HG03442 (cell line): ENCODE measurements around the gene TPGS1.

Experiments used
- ATAC-seq: cut with Tn5 transposase; IDR thresholded peaks from one replicate; pipeline ENCODE4 v1.9.1; 2021; ENCODE audit warnings: mild to moderate bottlenecking, moderate library complexity; ENCODE audit not compliant: unreplicated experiment

TPGS1 gene

DNA sequence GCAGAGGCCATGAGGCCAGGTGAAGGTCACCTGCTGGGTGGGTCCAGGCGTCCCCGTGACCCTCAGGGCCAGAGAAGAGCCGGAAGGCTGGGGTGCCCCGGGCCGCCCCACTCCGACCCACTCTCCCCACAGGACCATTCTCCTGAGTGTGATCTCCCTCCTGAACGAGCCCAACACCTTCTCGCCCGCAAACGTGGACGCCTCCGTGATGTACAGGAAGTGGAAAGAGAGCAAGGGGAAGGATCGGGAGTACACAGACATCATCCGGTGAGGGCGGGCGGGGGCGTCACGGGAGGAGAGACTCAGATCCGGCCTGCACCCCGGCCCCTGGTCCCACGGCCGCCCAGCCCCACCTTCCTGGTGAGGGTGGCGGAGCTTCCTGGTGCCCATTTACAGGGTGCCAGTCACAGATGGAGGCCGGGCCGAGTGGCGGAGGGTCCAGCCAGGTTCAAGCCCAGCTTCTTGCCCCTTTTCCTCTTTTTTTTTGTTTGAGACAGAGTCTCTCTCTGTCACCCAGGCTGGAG, 29.6 kb downstream of the TPGS1 start:
- ATAC-seq = no peak

DNA sequence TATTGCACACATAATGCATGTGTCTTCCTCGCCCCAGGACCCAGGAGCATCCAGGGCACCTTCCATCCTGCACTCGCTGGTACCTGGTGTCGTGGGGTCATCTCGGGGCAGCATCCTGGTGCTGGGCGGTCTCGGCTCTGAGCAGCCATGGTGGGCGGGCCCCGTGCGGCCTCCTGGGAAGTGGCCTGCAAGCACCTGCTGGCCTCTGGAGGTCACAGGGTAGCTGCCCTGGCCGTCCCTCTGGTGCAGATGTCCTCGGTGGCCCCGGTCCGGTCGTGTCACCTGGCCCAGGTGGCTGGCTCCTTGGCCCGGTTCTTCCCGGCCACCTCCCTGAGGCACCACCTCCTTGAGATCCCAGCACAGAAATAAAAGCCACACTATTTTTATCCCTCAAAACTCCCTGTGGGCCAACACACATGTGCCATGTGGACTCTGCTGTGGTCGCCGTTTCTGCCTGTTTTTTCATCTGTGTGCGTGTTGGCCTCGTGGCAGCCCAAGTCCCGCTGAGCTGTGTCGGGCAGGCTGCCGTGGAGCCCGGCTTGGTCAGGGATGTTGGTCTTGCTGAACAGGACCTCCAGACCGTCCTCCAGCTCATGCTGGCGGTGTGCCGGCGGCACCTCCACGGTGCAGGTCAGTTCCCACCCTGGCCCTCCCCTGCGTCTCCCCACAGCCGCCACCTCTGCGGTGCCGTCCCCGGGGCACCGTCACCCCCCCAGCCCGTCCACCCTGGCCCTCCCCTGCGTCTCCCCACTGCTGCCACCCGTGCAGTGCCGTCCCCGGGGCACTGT, 31.5 kb downstream of the TPGS1 start:
- no peak for ATAC-seq

DNA sequence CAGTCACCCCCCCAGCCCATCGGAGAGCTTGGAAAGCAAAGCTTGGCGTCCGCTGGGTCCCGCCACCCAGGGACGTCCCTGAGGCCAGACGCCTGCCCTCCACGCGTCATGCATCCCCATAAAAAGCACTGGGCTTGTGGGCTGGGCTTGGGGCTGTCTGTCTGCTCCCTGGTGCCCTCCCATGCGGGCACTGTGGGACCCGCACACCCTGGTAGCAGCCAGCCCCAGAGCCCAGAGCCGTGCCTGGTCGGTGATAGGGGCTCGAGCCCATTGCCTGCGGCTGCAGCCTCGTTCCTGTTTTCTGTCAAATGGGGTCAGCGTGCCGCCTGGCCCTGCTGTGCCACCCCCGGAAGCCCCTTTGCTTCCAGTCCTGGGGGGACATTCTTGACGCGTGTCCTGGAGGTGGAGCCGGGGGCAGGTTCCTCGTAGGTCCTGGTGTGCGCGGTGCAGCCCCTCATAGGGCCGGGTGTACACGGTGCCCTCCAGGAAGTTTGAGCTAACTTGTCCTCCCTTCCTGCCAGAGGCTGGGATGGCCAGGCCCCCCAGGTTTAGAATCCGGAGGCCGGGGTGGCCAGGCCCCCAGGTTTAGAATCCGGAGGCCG, 32.2 kb downstream of the TPGS1 start:
- ATAC-seq = no peak

DNA sequence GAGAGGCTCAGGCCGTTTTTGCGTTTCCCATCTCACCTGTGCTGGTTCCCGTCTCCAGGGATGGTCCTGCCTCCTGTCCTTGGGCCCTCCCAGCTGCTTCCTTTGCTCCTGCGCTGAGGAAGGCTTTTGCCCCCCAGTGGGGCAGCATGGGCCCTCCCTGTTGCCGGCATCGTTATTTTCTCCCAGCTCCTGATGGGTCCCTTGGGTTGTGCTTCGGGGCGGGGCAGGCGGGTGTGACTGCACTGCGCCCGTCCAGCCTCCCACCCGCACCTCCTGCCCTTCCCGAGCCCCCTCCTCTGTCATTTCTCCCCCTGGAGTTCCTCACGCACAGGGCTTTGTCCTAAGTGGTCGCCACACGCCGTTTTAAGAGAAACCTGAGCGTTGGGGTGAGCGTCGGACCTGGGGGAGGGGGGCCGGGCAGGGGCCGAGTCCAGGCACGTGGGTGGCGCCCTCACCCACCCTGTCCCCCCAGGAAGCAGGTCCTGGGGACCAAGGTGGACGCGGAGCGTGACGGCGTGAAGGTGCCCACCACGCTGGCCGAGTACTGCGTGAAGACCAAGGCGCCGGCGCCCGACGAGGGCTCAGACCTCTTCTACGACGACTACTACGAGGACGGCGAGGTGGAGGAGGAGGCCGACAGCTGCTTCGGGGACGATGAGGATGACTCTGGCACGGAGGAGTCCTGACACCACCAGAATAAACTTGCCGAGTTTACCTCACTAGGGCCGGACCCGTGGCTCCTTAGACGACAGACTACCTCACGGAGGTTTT, 33.8 kb downstream of the TPGS1 start:
- no peak for ATAC-seq

DNA sequence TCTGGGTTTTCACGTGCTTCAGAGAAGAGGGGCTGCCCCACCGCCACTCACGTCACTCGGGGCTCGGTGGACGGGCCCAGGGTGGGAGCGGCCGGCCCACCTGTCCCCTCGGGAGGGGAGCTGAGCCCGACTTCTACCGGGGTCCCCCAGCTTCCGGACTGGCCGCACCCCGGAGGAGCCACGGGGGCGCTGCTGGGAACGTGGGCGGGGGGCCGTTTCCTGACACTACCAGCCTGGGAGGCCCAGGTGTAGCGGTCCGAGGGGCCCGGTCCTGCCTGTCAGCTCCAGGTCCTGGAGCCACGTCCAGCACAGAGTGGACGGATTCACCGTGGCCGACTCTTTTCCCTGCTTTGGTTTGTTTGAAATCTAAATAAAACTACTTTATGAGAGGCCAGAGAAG, 34.4 kb downstream of the TPGS1 start:
- no peak for ATAC-seq

DNA sequence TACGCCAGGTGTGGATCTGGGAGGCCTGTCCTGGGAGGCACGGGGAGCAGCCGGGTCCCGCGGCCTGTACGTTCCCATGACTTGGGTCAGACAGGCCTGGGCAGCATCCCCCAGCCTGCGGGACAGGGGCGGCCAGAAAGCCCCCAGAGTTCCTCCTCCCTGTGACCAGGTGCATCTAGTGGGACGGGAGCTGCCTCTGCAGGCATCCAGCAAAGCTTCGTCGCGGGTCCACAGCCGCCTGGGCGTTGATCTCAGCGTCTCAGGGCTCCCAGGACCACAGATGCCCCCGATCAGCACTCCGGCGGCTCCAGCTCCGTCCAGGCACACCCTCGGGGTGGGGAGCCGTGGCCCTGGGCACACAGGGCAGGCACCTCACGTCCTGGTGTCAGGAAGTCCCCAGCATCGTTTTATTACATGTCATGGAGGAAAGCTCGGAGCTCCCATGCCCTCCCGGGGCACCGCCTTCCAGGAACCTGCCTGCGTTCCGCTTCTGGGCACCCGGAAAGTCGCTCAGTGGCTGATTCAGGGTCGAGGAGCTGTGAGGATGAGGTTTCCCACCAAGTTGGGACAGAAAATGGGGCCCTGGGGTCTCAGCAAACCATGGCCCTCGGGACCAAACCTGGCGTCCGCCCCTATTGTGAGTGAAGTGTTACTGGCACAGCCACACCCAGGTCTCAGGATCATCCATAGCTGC, 35.0 kb downstream of the TPGS1 start:
- ATAC-seq = no peak

DNA sequence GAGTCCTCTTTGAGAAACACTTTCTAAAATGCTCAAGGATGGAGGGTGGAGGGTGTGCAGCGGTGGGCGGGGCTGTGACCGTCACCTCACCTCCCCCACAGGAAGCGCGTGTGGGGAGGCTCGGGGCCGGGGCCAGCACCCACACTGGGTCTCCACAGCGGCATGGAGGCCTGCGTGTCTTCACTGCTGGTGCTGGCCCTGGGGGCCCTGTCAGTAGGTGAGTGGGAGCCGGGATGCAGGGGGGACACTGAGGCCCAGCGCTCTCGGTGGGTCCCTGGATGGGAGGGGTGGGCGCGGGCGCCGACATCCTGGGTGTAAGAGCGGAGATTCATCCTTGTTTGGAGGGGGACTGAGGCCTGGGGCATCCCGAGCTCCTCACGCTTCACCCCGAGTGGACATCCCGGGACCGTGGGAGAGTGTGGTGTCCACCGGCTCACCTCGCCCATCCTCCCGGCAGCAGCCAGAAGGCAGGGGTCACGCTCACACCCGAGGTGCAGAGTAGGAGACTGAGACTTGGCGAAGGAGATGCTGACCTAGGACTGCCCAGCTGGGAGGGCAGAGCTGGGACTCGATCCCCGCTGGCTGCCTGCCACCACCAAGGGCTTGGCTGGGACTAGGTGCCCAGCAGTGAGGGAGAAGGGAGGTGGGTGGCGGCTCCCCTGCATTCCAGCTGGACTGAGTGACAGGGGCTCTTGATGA, 36.8 kb downstream of the TPGS1 start, which contains the start of gene GZMM:
TSS of gene GZMM (plus strand) at position 144 of the 699 bp plus-strand sequence. CDS start at position 163, 19 bp downstream.
- ATAC-seq = no peak

DNA sequence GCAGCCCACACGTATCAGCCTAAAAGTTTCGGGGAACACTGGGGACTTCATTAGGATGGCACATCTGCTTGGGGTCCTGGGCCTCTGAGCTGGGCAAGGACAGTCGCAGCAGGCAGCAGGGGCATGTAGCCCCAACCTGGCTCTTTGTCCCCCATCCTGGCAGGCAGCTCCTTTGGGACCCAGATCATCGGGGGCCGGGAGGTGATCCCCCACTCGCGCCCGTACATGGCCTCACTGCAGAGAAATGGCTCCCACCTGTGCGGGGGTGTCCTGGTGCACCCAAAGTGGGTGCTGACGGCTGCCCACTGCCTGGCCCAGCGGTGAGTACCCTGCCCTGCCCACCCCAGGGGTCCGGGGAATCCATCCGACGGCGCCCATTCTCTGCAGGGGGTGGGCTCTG, 39.8 kb downstream of the TPGS1 start:
- no peak for ATAC-seq

DNA sequence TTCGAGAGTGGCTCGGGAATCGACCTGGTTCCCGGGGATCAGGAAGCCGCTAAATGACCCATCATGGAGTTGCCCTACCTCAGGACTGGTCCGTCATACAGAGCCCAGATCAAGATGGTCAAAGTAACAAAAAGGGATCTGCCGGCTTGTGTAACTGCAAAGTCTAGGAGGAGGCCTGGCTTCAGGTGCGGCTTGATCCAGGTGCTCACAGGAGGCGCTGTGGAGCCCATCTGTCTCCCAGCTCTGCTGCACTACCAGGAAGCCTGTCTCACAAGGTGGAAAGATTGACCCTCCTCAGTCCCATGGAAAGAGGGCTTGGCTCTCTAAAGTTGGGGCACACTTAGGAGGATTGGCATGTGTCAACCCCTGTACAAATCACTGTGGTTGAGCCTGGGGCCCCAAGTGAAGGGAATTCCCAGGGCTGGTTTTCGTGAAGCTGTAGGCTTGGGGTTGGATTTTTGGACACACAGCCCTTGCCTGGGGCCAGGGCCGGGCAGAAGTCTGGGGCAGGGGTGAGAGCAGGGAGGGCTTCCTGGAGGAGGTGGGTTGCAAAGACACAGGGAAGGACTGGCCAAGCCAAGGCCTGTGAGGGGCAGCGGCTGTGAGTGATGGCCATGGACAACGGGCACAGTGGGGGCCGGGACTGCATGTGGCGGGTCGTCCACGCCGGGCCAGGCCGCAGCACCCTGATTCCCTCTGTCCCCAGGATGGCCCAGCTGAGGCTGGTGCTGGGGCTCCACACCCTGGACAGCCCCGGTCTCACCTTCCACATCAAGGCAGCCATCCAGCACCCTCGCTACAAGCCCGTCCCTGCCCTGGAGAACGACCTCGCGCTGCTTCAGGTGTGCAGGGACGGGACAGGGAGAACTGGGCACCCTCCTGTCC, 40.8 kb downstream of the TPGS1 start:
- ATAC-seq = no peak

DNA sequence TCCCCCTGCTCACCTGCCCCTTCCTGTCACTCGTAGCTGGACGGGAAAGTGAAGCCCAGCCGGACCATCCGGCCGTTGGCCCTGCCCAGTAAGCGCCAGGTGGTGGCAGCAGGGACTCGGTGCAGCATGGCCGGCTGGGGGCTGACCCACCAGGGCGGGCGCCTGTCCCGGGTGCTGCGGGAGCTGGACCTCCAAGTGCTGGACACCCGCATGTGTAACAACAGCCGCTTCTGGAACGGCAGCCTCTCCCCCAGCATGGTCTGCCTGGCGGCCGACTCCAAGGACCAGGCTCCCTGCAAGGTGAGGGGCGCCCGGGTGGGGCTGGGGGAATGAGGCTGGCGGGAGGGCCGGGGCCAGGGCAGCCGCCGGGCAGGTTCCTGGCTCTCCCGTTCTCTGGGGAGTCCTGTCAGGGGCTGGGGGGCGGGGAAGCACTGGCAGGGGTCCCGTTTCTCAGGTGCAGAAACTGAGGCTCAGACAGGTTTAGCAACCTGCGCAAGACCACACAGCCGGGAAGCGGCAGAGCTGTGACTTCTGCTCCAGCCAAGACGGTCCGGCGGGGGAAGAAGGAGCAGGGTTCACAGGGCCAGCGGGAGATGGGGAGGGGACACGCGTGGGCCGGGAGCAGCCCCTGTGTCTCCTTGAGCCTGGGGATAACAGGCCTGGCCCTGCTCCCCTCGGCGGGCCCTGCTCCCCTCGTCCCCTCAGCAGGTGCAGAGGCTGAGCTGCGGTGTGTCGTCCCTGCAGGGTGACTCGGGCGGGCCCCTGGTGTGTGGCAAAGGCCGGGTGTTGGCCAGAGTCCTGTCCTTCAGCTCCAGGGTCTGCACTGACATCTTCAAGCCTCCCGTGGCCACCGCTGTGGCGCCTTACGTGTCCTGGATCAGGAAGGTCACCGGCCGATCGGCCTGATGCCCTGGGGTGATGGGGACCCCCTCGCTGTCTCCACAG, 41.9 kb downstream of the TPGS1 start:
- no peak for ATAC-seq

DNA sequence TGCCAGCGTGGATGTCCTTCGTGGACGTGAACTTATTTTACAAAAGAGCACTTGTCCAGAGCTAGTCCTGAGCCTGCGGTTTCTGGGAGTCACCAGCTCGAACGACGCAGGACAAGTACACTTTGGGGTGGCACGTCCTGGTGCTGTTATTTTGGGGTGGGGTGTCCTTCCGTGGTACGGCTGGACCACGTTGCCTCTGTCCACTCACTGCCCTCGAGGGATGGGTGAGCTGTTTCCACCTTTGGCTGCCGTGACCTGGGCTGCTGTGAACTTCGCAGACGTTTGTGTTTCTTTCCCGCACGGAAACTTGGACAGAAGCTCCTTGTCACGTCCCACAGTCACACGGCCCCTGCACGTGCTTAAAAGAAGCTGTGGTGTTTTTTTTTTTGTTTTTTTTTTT, 47.5 kb downstream of the TPGS1 start:
- ATAC-seq = no peak

DNA sequence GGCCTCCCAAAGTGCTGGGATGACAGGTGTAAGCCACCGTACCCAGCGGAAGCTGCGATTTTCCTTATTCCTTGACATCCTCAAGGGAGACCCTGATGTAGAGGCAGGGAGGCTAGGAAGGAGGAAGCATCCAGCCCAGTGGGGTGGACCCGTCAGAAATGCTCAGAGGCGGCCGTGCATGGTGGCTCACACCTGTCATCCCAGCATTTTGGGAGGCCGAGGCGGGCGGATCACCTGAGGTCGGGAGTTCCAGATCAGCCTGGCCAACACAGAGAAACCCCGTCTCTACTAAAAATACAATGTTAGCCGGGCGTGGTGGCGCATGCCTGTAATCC, 48.1 kb downstream of the TPGS1 start:
- ATAC-seq = no peak

DNA sequence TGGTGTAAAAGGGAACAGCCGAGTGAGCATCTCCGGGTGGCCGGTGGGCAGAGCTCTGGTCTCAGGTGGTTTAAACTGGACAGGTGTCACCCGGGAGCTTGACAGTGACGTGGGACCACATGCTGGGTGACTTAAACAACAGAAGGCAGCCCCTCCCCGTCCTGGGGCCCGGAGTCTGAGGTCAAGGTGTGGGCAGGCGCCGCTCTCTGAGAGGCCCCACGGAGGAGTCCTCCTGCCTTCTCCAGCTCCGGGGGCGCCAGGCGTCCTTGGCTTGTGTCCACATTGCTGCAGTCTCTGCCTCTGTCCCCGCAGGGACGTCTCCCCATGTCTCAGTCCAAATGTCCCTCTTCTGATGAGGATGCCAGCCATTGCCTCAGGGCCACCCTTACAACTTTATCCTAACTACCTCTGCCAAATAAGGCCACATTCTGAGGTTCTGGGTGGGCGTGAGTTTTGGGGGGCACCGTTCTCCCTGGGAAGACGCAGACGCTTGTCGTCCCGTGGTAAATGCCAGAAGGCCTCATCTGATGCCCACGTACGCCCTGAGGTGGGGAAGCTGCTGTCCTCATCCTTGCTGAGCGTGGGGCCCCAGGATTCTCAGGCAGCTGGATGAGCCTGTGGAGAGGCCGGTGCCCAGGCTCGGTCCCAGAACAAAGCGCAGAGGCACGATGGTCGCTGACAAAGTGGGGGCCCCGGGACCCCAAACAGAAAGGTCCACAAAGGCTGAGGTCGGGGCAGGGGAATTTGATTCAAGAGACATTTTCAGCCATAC, 49.5 kb downstream of the TPGS1 start:
- no peak for ATAC-seq

DNA sequence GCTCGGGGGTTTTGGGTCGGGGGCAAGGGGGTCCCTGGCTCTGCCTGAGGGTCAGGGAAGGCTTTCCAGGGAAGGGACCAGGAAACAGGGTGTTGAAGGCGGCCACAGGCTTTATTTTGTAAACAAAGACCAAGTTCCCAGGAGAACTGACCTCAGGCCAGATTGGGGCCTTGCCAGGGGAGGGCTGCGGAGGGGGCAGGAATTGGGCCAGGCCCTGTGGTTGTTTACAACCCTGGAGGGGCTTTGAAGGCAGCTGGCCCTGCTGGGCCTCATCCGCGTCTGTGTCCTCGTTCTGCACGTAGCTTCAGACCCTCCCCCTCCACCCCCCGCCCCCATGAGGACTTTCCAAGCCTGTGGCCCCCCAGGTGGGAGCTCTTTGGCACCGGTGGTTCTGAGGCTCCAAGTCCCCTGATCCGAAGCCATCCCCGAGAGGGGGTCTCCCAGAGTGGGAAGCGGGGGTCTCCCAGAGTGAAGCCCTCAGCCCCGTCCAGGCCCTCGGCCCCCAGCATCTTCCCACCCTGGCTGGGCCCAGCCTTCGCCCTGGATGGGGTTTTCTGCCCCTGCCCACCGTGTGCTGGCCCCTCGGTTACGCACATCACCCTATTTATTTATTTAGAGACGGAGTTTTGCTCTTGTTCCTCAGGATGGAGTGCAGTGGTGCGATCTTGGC, 51.6 kb downstream of the TPGS1 start:
- no peak for ATAC-seq

DNA sequence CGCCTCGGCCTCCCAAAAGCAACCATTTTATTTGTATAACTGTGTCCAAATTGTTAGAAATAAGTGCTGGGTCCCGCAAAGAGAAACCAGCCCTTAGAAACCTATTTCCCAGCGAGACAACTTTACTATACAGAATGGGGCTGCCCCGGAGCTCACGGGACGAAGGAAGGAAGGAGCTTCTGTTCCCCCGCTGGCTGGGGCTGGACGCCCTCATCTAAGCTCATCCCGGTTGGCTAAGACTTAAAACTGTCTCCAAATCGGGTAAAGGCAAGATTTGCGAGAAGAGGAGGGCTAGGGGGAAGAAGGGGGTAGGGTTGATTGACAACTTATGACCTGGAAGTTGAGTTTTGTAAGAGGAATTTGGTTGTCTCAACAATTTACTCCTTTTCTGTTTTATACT, 52.8 kb downstream of the TPGS1 start:
- no peak for ATAC-seq

DNA sequence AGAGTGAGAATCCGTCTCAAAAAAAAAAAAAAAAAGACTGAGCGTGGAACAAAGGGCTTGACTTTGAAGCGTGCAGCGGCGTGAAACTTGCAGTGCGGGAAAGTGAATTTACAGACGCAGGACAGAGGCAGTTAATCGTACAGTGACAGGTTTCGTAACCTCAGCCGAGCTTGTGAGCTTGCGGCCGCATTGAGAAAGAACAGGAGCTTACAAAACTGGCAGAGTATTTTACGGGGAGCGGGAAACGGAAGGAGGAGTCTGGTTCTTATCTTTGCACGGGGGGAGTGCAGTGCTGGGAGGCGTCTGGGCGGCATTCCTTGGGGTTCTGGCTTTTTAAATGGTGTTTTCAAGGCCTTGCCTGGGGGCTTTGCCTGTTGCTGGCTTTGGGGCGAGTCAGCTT, 59.1 kb downstream of the TPGS1 start:
- ATAC-seq = no peak

DNA sequence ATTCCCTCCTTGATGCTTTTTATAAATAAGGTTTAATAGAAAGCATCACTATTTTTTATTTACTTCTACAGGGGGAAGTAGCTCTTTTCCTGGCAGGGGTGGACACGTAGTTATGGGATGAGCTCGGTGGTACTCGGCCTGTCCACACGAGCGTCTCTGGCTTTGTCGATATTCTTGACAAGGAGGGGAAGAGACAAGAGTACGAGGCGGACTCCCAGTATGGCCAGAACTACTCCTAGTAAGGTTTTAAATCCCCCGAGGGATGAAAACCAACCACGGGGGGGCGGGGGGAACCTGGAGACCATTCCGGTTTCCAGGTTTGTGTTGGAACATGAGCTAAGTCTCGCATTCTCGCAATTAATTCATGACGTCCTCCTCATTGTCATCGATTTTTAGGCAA, 59.5 kb downstream of the TPGS1 start:
- ATAC-seq = no peak
